WERI-Rb-1 (cell line): Measurements from ENCODE around the gene FBXW5.

ENCODE experiments used
- DNase-seq: peaks from one replicate; pipeline ENCODE4 v3.0.0-alpha.2; 2020
- H3K27ac ChIP-seq: fragments of 250-450 bp; sonication (Bioruptor Pico); 2 replicates; pipeline ENCODE4 v1.5.1; 2020; ENCODE audit warnings: mild to moderate bottlenecking, moderate library complexity
- H3K27me3 ChIP-seq: fragments of 250-450 bp; sonication (Bioruptor Pico); 2 replicates; pipeline ENCODE4 v1.5.1; 2021; ENCODE audit warnings: mild to moderate bottlenecking, low read depth, moderate library complexity; ENCODE audit not compliant: insufficient read depth, severe bottlenecking
- H3K36me3 ChIP-seq: fragments of 250-450 bp; sonication (Bioruptor Pico); 2 replicates; pipeline ENCODE4 v1.5.1; 2020; ENCODE audit warnings: mild to moderate bottlenecking, moderate library complexity
- H3K4me3 ChIP-seq: 2 replicates; pipeline ENCODE4 v1.5.1; 2011; ENCODE audit warnings: low read depth, mild to moderate bottlenecking, control low read depth, low read length
- H3K9me3 ChIP-seq: fragments of 250-450 bp; sonication (Bioruptor Pico); 2 replicates; pipeline ENCODE4 v1.5.1; 2021; ENCODE audit warnings: mild to moderate bottlenecking, moderate library complexity; ENCODE audit not compliant: severe bottlenecking
- TF ChIP-seq, protein P1 (sequence below): IDR thresholded peaks from 2 replicates; pipeline ENCODE4 v1.5.1; 2011; ENCODE audit warnings: low read depth, mild to moderate bottlenecking, control low read depth, inconsistent platforms, low read length

FBXW5 gene

GRCh38 chr9:136964833-136965422 is 20.4 kb upstream of the FBXW5 start:
- Histone ChIP-seq H3K27me3 (no peaks in the 10 kb centered on the region), H3K4me3 (no peak overlapping the region), H3K9me3 (no peaks in the 10 kb centered on the region), H3K27ac (no peak overlapping the region), H3K36me3 (no peaks in the 10 kb centered on the region)
- TF ChIP-seq, protein P1, sequence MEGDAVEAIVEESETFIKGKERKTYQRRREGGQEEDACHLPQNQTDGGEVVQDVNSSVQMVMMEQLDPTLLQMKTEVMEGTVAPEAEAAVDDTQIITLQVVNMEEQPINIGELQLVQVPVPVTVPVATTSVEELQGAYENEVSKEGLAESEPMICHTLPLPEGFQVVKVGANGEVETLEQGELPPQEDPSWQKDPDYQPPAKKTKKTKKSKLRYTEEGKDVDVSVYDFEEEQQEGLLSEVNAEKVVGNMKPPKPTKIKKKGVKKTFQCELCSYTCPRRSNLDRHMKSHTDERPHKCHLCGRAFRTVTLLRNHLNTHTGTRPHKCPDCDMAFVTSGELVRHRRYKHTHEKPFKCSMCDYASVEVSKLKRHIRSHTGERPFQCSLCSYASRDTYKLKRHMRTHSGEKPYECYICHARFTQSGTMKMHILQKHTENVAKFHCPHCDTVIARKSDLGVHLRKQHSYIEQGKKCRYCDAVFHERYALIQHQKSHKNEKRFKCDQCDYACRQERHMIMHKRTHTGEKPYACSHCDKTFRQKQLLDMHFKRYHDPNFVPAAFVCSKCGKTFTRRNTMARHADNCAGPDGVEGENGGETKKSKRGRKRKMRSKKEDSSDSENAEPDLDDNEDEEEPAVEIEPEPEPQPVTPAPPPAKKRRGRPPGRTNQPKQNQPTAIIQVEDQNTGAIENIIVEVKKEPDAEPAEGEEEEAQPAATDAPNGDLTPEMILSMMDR, result no peak
- no peak for DNase-seq

- Histone ChIP-seq H3K4me3 (no peak overlapping the region), H3K36me3 (no peaks in the 10 kb centered on the region), H3K27ac (no peak overlapping the region), H3K9me3 (no peaks in the 10 kb centered on the region), H3K27me3 (no peaks in the 10 kb centered on the region)
- no peak for DNase-seq
- TF ChIP-seq, protein P1, result no peak
Measured at GRCh38 chr9:136964171-136964689, 19.7 kb upstream of the FBXW5 start.

GRCh38 chr9:136963751-136964150 is 19.2 kb upstream of the FBXW5 start:
- Histone ChIP-seq H3K27ac (no peak overlapping the region), H3K4me3 (no peak overlapping the region), H3K36me3 (no peaks in the 10 kb centered on the region)

DNA sequence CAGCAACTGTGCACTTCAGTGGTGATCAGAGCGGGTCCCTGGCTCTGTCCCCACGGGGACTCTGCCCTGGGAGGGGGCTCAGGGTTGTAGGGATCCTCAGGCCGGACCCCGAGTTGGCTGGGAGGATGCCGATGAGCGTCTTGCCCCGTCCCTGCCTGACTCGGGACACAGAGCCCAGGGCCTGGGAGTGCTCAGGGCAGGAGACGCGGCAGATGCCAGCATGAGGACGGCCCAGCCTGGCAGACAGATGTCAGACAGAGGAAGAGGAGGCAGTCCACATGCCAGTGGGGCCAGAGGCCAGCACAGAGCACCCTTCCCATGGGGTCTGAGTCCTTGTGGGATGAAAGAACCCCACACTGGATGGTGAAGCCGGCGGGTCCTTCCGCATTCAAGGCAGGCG is 18.8 kb upstream of the FBXW5 start:
- Histone ChIP-seq H3K4me3 (no peak overlapping the region), H3K36me3 (no peaks in the 10 kb centered on the region), H3K9me3 (no peaks in the 10 kb centered on the region), H3K27ac (no peak overlapping the region), H3K27me3 (no peaks in the 10 kb centered on the region)
- no peak for DNase-seq
- TF ChIP-seq, protein P1, result no peak

More at GRCh38 chr9:136963751-136964150, 19.2 kb upstream of the FBXW5 start:
- no peak for DNase-seq
- H3K27me3 ChIP-seq, result no peaks in the 10 kb centered on the region
- TF ChIP-seq, protein P1, result no peak
- H3K9me3 ChIP-seq, result no peaks in the 10 kb centered on the region

DNA sequence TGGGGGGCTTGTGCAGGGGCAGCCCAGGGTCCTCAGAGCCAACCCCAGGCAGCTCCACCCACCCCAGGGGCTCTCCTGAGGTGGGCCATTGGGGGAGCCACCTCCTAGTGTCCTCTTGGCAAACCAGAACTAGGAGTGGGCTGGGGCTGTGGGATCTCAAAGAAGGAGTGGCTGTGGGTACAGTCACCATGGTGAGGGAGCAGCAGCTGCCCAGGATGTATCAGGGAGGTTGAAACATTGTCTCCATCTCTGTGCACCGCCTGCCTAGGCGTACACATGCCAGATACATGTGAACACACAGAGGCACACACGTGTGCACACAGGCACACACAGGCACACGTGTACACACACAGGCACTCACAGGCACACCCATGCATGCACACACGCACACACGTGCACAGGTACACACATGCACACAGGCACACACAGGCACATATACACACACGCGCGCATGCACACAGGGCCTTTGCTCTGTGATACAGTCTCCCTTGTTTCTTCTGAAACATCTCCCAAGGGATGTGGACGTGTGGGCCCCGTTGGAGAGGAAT is 18.2 kb upstream of the FBXW5 start:
- no peaks in the 10 kb centered on the region for H3K36me3 ChIP-seq
- H3K27ac ChIP-seq, result no peak overlapping the region
- DNase-seq, result no peak
- no peaks in the 10 kb centered on the region for H3K9me3 ChIP-seq
- no peaks in the 10 kb centered on the region for H3K27me3 ChIP-seq
- no peak overlapping the region for H3K4me3 ChIP-seq
- TF ChIP-seq, protein P1, result no peak
